Cerebellar cortex (tissue), 1 donor: ENCODE results near the gene TFCP2L1.

ENCODE experiments used
- DNase-seq: peaks from one replicate; pipeline ENCODE4 v3.0.0-alpha.2; 2015; ENCODE audit warnings: low spot score

The TFCP2L1 gene

GRCh38 chr2:121266543-121267106 is 18.4 kb downstream of the TFCP2L1 start:
- DNase-seq, result no peak

- DNase-seq, result no peak
These were observed 20.8 kb downstream of the TFCP2L1 start for GRCh38 chr2:121263996-121264715.

GRCh38 chr2:121260370-121261154 is 24.4 kb downstream of the TFCP2L1 start:
- DNase-seq, result no peak

DNA sequence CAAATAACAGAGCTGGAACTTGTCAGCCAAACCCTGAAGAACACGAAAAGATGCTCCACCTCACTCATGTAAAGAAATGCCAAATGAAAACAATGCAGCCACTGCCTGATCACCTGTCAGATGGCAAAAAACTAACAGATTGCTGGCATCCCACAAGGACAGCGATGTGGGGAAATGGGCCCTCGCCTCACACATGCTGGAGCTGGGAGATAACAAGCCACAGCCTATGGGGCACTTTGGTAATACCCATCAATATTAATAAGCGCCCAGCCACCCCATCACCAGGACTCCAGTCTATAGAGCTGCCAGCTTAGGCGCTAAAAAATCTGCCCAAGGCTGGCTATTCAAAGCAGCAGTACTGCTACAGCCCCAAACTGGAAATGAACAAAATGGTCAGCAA is 27.0 kb downstream of the TFCP2L1 start:
- DNase-seq, result no peak

DNA sequence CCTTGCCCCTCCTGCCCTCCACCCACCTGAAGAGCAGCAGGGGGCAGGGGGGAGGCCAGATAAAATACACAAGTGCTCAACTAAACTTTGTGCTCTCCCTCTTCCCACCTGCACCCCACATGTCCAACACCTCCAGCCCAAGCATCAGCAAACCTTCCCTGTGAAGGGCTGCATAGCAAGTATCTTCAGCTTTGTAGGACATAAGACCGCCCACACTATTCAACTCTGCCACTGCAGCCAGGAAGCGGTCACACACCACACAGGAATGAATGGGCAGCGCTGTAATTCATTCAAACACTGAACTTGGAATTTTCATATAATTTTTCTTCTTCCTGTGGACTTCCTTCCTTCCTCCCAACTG is 27.5 kb downstream of the TFCP2L1 start:
- no peak for DNase-seq

- no peak for DNase-seq
These were observed 28.1 kb downstream of the TFCP2L1 start for GRCh38 chr2:121256720-121257479.

GRCh38 chr2:121255358-121255757 is 29.6 kb downstream of the TFCP2L1 start:
- DNase-seq, result no peak

DNA sequence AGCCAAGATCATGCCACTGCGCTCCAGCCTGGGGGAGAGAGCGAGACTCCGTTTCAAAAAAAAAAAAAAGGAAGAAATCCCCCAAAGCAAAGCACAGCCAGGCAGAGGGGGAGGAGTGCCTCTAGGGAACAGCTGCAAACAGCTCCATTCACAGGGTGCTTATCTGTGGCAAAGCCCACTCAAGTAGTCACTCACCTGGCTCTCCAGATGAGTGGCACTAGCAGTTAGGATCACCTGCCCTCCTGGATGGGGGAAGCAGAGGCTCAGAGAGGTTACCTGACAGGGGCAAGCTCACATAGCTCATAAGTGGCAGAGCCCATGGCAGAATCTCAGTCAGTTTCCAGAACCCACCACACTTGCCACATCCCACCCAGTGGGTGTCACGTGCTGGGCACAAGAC is 30.3 kb downstream of the TFCP2L1 start:
- DNase-seq, result no peak

GRCh38 chr2:121253674-121254240 is 31.2 kb downstream of the TFCP2L1 start:
- no peak for DNase-seq

GRCh38 chr2:121253021-121253673 is 31.9 kb downstream of the TFCP2L1 start:
- no peak for DNase-seq

DNA sequence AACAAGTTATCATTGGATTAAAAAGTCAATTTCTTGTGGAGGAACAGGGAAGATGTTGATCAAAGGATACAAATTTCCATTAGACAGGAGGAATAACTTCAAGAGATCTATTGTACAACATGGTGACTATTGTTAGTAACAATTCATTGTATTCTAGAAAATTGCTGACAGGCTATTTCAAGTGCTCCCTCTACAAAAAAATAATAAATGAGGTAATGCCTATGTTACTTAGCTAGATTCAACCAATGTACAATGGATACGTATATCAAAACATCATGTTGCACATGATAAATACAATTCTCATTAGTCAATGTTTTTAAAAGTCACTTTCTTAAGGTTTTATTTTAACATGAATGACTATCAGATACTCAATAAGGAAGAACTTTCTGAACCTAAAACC is 33.5 kb downstream of the TFCP2L1 start:
- no peak for DNase-seq

- DNase-seq, result no peak
These were observed 36.1 kb downstream of the TFCP2L1 start for GRCh38 chr2:121248766-121249343.

GRCh38 chr2:121247971-121248370 is 37.0 kb downstream of the TFCP2L1 start:
- DNase-seq, result no peak

GRCh38 chr2:121247534-121247933 is 37.5 kb downstream of the TFCP2L1 start:
- no peak for DNase-seq

GRCh38 chr2:121246704-121247255 is 38.2 kb downstream of the TFCP2L1 start:
- no peak for DNase-seq

DNA sequence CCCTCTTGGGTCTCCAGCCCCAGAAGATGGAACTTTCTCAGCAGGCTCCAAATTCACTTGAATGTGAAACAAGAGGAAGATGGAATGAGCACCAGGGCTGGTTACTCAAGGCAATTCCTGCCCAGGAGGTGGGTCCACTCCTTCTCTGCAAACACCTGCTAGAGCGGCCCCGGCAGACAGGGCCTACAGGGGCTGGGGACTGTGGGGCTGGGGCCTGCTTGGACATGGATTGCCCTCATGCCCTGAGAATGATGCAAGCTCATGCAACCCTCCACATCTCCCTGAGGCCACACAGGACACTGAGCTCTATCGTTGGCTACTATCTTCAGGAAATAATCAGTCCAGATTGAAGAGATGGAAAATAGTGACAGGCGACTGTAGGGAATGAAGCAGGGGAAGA is 39.1 kb downstream of the TFCP2L1 start:
- no peak for DNase-seq

- DNase-seq, result no peak
These were observed 39.7 kb downstream of the TFCP2L1 start for GRCh38 chr2:121245120-121245820.

DNA sequence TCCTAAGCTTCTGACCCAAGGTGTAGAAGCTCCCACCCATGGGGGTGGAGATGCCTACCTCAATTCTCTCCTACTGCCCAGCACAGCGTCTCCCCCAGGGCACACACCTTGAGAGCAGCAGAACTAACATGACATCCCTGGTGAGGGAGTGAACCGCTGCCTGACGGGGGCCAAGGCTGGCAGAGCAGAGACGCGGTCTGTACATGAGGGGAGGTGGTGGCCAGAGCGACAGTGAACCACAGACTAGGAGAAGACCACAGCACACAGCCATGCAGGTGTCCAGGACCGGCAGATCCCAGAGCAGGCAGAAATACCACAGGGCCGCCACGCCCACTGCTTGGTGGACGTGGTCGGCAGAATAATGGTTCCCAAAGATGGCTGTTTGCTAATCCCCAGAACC is 40.4 kb downstream of the TFCP2L1 start:
- no peak for DNase-seq

GRCh38 chr2:121243821-121244460 is 41.1 kb downstream of the TFCP2L1 start:
- DNase-seq, result no peak

- DNase-seq, result no peak
These were observed 42.0 kb downstream of the TFCP2L1 start for GRCh38 chr2:121242976-121243375.
